GM18519 (cell line): Measurements from ENCODE around the gene ITGB5.

ENCODE experiments used
- ATAC-seq: cut with Tn5 transposase; IDR thresholded peaks from one replicate; pipeline ENCODE4 v1.9.1; 2021; ENCODE audit warnings: mild to moderate bottlenecking, moderate library complexity; ENCODE audit not compliant: unreplicated experiment, low FRiP score

The ITGB5 gene

GRCh38 chr3:124862006-124862405 is 25.2 kb downstream of the ITGB5 start:
- no peak for ATAC-seq

DNA sequence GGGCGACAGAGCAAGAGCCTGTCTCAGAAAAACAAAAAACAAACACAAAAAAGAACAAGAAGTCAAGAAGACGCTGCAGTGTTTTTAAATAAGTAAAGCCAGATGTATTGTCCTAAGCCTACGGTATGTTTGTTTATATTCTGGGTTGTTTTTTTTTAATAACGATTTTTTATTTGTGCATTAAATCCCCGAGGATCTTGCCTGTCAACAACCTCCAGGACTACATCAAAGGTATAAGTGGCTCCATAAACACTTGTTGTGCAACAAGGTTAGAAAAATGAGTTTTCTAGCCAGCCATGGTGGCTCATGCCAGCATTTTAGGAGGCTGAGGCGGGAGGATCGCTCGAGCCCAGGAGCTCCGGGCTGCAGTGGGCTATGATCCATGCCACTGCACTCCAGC is 26.1 kb downstream of the ITGB5 start:
- no peak for ATAC-seq

DNA sequence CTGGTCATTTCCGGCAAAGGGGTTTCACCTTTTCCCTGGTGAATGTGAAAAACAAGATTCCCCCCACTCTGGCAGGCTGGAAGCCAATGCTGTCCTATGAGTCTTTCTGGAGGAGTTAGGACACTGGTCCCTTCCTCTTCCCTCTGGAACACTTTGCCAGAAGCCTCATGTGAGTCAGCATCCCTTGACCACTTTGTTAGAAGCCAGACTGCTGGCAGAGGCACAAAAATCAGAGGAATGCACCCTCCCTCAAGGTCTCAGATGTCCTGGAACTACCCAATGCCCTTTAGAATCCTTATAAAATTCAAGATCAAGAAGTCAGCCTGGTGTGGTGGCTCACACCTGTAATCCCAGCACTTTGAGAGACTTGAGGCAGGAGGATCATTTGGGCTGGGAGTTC is 26.6 kb downstream of the ITGB5 start:
- ATAC-seq = no peak

DNA sequence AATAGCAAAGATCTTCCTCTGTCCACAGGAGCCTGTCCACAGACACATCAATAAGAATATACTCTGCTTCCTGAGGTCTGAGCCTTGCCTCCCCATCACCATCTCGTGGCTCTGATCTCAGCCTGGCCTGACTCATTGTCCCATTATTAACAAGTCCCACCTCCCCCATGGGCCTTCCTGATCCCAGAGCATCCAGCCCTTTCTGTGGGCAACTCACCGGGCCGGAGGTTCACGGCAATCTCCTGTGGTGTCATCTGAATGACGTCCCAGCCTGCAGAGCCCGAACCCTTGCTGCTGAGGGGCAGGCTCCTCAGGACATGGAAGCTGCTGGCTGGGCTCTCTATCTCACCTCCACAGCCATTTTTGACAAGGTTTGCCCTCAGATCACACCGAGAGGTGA is 28.1 kb downstream of the ITGB5 start:
- ATAC-seq = no peak

- ATAC-seq = no peak
These were observed 28.9 kb downstream of the ITGB5 start for GRCh38 chr3:124858275-124858674.

DNA sequence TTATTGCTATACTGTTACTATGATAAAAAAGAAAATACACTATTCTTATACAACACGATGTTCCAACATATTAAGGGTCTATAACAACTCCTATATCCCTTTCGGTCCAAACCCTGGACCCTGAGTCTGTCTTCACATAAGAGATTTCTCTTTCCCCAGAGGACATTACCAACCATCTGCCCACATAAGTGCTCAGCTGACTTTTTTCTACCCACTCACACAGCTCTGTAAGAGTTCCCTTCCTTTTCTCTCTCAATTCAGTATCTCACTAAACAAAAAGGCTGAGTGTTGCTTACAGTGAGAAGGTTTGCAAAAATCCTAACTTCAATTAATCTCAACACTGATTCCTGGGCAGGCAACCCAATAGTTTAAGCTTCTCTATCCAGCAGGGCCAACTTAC is 30.5 kb downstream of the ITGB5 start:
- ATAC-seq = no peak

DNA sequence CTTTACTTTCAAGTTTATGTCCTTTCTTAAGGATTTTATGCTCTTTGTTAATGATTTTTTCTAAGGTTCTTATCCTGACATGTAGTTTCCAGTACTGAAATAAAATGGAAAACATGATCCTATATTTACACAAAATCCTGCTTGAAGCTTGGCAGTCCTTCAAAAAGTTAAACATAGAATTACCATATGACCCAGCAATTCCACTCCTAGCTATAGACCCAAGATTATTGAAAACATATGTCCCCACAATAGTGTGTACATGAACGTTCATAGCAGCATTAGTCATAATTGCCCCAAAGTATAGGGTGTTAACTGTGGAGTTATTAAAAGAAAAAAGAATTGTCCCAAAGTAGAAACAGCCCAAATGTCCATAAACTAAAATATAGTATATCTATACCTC is 33.2 kb downstream of the ITGB5 start:
- no peak for ATAC-seq

DNA sequence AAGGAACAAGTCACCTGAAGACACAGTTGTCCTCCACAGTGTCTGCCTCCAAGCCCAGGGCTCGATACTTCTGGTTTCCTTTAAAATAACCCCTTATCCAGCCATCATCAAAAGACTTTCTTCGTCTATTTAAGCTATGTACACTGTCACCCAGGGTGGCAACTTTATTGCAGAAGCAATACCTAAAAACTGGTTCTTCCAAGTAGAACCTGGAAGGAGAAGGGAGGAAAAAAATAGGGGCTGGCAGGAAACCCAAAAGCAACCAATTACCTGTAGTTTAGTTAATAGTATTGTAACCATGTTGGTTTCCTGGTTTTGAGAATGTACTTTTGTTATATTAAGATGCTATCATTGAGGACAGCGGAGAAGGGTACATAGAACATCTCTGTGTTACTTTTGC is 33.7 kb downstream of the ITGB5 start:
- no peak for ATAC-seq

GRCh38 chr3:124851905-124852304 is 35.3 kb downstream of the ITGB5 start:
- ATAC-seq = no peak

DNA sequence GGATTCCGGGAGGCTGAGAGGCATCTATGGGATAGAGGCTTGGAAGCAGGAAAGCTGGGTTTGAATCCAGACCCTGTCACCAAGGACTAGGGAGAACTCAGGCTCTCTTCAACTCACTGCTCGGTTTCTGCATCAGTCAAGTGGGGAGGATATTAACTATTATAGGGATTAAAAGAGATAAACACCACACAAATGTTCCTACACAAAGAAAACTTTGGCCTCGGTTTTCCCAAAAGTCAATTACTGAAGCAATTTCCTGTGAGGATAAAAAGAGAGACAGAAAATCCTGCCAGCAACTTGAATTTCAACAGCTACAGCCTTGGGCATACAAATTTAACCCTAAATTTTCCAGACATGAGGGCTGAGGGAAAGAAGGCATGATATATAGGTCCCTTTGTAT is 36.0 kb downstream of the ITGB5 start:
- ATAC-seq = no peak

GRCh38 chr3:124850633-124851032 is 36.5 kb downstream of the ITGB5 start:
- ATAC-seq = no peak

DNA sequence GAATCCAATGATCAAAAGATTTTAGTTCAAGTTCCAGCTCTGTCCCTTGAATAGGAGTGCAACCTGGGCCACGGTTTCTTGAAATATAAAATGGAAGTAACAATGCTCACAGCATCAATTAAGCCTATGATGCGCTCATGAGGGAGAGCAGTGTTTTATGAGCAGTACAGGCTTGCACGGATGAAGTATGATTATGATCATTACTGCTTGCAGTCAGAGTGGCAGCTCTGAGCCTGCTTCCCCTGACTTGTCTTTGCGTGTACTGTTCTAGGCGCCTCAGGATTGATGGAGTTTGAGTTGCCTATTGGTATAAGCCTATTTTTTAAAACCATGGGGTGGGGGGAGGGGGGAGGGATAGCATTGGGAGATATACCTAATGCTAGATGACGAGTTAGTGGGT is 37.0 kb downstream of the ITGB5 start:
- ATAC-seq = no peak

- no peak for ATAC-seq
These were observed 38.9 kb downstream of the ITGB5 start for GRCh38 chr3:124848300-124848699.

DNA sequence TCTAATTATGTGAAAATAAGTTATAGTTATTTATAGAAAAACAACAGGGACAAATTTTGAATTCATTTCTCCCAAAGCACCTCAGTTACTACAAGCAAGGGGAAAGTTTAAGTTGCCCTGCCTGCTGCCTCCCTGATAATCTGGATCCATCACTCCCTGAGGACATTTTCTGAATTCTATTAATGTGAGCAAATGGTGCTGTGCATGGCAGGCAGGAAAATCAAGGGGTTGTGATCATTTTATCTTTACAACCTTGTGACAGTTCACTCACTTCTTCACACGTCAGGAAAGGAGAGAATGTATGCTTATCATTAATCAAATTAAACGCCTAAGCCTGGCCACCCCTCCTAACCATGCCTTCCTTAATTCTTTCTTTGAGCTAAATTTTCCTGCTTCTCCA is 39.3 kb downstream of the ITGB5 start:
- no peak for ATAC-seq

- ATAC-seq = no peak
These were observed 40.1 kb downstream of the ITGB5 start for GRCh38 chr3:124847051-124847450.

DNA sequence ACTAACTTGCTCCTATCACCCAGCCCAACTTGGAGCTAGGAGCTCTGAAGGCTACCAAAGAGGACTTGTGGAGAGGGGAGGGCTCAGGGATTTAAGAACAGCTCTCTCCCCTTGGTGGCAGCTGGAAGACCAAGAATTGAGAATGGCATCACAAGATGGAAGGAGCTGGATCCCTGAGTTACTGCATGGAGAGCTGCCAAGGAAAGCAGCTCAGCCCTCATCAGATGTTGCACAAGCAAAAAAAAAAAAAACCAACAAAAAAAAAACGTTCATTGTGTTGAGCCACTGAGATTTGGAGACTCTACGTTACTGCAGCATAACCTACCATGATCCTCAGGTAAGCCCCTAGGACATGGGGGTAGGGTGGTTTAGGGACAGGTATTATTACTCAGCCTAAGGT is 41.0 kb downstream of the ITGB5 start:
- ATAC-seq = no peak

DNA sequence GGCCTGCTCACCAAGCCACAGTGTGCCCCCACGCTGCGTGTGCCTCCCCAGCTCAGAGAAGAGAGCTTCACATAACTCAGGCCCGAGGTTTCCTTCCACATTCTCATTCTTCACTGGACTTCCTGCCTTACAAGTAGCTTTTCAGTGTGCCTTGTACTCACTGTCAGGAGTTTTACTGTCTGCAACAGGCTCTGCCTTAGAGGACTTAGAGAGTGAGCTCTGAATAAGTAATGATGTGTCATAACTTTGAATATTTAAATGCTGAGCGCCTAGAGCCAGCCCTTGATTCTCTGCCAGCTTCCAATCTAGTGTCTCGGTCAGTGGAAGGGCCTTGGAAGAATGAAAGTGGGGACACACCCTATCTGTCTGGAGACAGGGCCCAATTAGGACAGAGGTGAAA is 41.8 kb downstream of the ITGB5 start:
- ATAC-seq = no peak

DNA sequence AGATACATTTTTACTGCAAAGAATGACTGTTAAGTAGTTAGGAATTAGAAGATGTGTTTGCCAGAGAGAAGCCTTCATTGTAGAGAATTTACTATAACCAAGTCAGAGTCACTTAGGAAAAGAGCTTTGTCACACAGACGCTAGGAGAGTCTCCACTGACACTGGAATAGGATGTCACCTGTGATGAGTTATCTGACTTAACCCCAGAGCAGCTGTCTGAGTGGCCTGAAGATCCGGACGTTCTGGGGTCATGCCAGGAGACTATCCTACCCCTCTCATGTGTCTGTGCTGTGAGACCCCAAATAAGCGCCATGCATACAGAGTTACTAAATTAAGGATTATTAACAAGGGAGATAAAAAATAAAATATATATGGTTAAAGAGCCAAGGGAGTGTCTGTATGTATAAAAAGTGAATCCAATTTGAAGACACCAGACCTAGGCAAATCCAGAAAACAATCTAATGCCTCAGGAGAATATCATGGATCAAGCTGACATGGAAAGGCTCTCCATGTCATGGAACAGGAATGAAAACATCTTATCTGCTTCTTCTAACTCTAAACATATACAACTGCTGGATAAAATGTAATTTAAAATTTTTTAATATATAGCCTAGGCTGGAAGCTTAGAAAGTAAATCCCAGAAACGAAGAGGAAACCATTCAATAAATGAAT is 43.5 kb downstream of the ITGB5 start:
- no peak for ATAC-seq

- ATAC-seq = no peak
These were observed 44.1 kb downstream of the ITGB5 start for GRCh38 chr3:124843047-124843446.

- no peak for ATAC-seq
These were observed 45.6 kb downstream of the ITGB5 start for GRCh38 chr3:124841517-124841916.

GRCh38 chr3:124840331-124840730 is 46.8 kb downstream of the ITGB5 start:
- ATAC-seq = no peak

GRCh38 chr3:124839896-124840295 is 47.3 kb downstream of the ITGB5 start:
- no peak for ATAC-seq

GRCh38 chr3:124838963-124839362 is 48.2 kb downstream of the ITGB5 start:
- no peak for ATAC-seq
